ENCODE data around the gene ACTR10. TPM values are rescaled to one million over a fixed set of nuclear protein-coding genes. Genes with fewer than 3 reads are reported as not detected.

Gene ACTR10
- total RNA-seq = 52.6 and 66.5 TPM in 2 replicates

DNA sequence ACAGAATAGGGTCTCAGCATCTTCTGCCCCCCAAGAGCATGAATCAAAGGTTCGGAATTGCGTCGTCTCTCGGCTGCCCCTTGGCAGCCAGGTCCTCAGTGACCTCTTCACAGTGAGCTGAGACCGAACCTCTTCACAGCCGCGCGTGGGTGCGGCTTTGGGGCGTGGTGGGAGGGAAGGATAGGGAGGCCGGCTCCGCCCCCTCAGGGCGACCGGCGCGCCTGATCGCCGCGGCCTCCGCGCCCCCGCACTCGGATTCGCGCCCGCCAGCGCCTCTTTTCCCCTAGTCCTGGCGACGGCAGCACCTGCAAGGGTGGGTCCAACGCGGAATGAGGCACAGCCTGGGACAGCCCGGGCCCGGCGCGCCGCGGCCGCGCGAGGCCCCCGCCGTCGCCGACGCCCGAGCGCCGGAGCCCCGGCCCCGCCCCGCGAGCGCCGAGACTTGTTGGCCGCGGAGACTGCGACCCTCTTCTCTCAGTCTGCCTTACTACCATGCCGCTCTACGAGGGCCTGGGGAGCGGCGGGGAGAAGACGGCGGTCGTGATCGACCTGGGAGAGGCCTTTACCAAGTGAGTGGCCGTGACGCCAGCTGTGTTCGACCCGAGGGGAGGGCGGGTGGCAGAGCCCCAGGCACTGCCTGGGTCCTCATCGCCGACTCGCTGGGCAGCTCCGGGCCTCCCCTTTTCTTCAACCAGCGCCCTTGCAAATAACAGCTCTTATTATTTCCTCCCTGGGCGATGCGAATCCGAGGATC, at the start of gene ACTR10:
Gene ACTR10 (plus strand): TSS at position 424 of the 754 bp plus-strand sequence. CDS start 69 bp downstream, at position 493.

DNA sequence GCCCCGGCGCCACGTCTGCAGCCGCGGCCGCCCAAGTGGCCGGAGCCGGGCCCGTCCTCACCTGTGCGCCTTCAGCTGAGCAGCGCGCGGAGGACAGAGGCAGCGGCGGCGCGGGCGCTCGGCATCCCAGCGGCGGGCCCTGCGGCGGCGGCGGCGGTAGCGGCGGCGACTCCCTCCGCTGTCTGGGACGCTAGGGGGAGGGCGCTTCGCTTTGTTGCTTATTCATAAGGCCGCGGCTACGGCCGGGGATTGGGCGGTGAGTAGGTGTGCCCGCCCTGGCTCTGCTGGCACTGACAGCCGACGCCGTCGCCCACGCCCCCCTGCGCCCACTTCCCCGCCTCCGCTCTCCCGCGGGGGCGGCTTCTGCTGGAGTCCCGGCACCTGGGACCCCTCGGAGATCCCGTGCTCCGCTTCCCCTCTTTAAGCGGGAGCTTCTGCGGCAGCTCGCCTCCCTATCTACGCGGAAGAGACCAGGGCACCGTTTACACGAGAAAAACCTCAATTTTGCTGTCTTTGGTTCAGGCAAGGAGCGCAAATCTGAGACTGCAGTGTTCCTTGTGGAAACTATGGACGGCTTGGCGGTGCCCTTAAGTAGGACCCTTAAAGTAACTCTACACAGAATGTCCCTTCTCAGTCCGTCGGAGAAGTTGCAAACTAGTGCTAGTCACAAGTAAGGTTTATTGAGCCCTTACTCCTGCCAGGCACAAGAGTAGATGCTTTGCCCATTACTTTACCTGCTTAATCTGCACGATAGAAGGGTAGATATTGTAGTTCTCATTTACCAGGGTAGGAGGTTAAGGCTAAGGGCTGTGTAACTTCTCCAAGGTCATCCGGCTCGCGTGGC, 47.7 kb upstream of the ACTR10 start, which contains the start of gene ARMH4:
Gene ARMH4 (minus strand): TSS at position 200 of the 844 bp plus-strand sequence. CDS start 12,855 bp downstream, outside the sequence.

DNA sequence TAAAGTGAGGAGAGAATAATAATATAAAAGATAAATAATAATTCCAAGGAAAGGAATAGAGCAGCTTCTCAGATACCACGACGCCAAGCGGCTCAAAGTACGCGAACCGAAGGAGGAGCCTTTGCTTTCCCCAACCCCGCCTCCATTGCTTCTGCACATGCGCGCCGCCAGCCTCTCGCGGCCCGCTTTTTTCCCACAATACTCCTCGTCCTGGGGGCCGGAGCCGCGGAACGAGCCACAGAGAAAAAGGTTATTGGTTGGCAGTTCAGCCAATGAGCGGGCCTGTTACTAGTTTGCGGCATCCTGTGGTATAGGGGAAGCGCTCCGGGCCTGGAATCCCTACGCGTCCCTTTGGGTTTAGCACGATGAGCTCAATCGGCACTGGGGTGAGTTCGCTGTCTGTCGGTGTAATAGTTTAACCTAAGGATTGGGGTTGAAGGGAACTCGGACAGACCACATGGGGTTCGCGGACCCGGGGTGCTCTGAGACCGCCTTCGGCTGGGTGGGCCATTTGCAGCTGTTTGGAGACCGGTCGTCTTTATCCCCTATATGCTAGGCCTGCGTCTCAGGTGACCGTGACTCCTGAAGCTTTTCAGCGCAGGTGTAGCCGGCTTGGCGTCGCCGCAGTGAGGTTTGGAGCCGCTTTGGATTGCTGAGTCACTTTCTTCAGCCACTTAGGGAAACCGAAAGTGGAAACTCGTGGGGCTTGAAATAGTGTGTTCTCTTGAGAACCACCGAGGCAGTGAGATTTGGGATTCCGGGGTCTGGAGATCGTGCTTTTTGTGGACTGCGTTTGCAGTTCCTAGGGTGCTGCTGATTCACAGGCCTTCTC, 44.8 kb downstream of the ACTR10 start, which contains the start of gene PSMA3:
Gene PSMA3 (plus strand): TSS at position 288 of the 832 bp plus-strand sequence. CDS start 78 bp downstream, at position 366.

Small RNA genes lying within 50 kb of the gene (small RNA-seq; reads per million reads assigned to genes)
- gene RN7SL598P = not detected

Other genes with a start within 250 kb of the ACTR10 start
- gene ARMH4, start 47.9 kb upstream of the ACTR10 start, total RNA-seq = 10.0 and 10.1 TPM in 2 replicates
- 70.6 and 71.6 TPM in 2 replicates for gene PSMA3, start 44.7 kb downstream of the ACTR10 start, total RNA-seq
- gene ARID4A, start 98.4 kb downstream of the ACTR10 start, total RNA-seq = 7.8 and 10.2 TPM in 2 replicates
- gene TOMM20L, start 195.8 kb downstream of the ACTR10 start, total RNA-seq = not detected in 2 replicates
- gene TIMM9, start 227.4 kb downstream of the ACTR10 start, total RNA-seq = 21.4 and 24.3 TPM in 2 replicates
- gene KIAA0586, start 227.6 kb downstream of the ACTR10 start, total RNA-seq = 17.0 and 17.7 TPM in 2 replicates

Measured in hair follicle dermal papilla cell (primary cell).